Spleen (tissue), 11 donors: Measurements from ENCODE around the gene MEG3. TPM values are rescaled to one million over a fixed set of nuclear protein-coding genes. Genes with fewer than 3 reads are reported as not detected.

Experiments
- DNase-seq: peaks from one replicate; pipeline ENCODE4 v3.0.0-alpha.2; 2020
- H3K27ac ChIP-seq, 8 donors: fragments of 200-600 bp; sonication (generic) in 7 of 8; 1 replicate in 4 of 8; 2 replicates in 4 of 8; pipeline versions ENCODE4 v1.5.0 to v1.8.0; 2016 to 2021; ENCODE audit warnings: inconsistent platforms in 4 of 8, mild to moderate bottlenecking in 4 of 8, moderate library complexity in 1 of 8
- H3K27me3 ChIP-seq, 7 donors: fragments of 200-600 bp; sonication (generic) in 6 of 7; replicated peaks in 1 of 7; 1 replicate in 4 of 7; 2 replicates in 3 of 7; pipeline versions ENCODE4 v1.5.0 to v1.8.0; 2016 to 2021; ENCODE audit warnings: inconsistent platforms in 3 of 7, mild to moderate bottlenecking in 1 of 7
- H3K36me3 ChIP-seq, 6 donors: fragments of 200-600 bp; sonication (generic) in 5 of 6; 1 replicate in 4 of 6; 2 replicates in 2 of 6; pipeline versions ENCODE4 v1.5.0 to v1.8.0; 2016 to 2021; ENCODE audit warnings: inconsistent platforms in 2 of 6
- H3K4me1 ChIP-seq, 6 donors: fragments of 200-600 bp; sonication (generic) in 5 of 6; 1 replicate in 3 of 6; 2 replicates in 3 of 6; pipeline versions ENCODE4 v1.5.0 to v1.8.0; 2016 to 2021; ENCODE audit warnings: inconsistent platforms in 3 of 6
- H3K4me3 ChIP-seq, 8 donors: fragments of 200-600 bp; sonication (generic) in 7 of 8; 1 replicate in 4 of 8; 2 replicates in 4 of 8; pipeline versions ENCODE4 v1.5.0 to v1.8.0; 2016 to 2021; ENCODE audit warnings: inconsistent platforms in 4 of 8, mild to moderate bottlenecking in 4 of 8, moderate library complexity in 2 of 8
- H3K9me3 ChIP-seq, 8 donors: fragments of 200-600 bp; sonication (generic) in 7 of 8; 1 replicate in 4 of 8; 2 replicates in 4 of 8; pipeline versions ENCODE4 v1.5.0 to v1.8.0; 2016 to 2021; ENCODE audit warnings: inconsistent platforms in 4 of 8
- POLR2A ChIP-seq, 3 donors: fragments of 450-650 bp; IDR thresholded peaks; one replicate each; pipeline ENCODE4 v1.5.1; 2017; ENCODE audit warnings: antibody characterized with exemption in 3 of 3, mild to moderate bottlenecking in 1 of 3
- POLR2AphosphoS5 ChIP-seq, 3 donors: sonication (generic); formaldehyde crosslinking; IDR thresholded peaks; one replicate each; pipeline ENCODE4 v1.5.1; 2017; ENCODE audit warnings: antibody characterized with exemption in 3 of 3
- WGBS, 5 donors: extraction: QIAGEN DNeasy Blood & Tissue Kit in 3 of 5; methylation state at CpG; one replicate each; pipeline versions ENCODE4 v1.1.5 to v1.1.7; 2013 to 2018; 5-methylcytosine and 5-hydroxymethylcytosine counted together
- intact Hi-C: fragments of 100-400 bp; cut with DNase I; formaldehyde crosslinking; loops from one replicate; pipeline ENCODE4 v1.15.0; 2023; ENCODE audit warnings: low total_unique reads
- polyA plus RNA-seq, 3 donors: library from polyadenylated mRNA; stranded (reverse); fragments of 200-250 nt; gene quantifications; one replicate each; pipeline ENCODE4 v1.2.1, GENCODE V29; 2013
- total RNA-seq, 7 donors: library from RNA; depleted of rRNA in 3 of 7; stranded (reverse); fragments of >200 nt in 3 of 7; fragmentation: NEBNext Ultra II Directional in 4 of 7; extraction: Animal tissue kit (Norgen Biotek cat#: 25700) in 4 of 7; gene quantifications; one replicate each; pipeline versions ENCODE4 v1.1.0 to v1.2.1, GENCODE V29; 2016 to 2021
- TF ChIP-seq, protein P1 (sequence below), 11 experiments: fragments of 200-600 bp in 7 of 11; fragments of 450-650 bp in 4 of 11; sonication (generic) in 4 of 11; IDR thresholded peaks in 8 of 11; conservative IDR thresholded peaks in 3 of 11; 1 replicate in 7 of 11; 2 replicates in 4 of 11; pipeline versions ENCODE4 v1.4.0 to v1.8.0; 2016 to 2021; ENCODE audit warnings: antibody characterized with exemption in 11 of 11, inconsistent platforms in 4 of 11, mild to moderate bottlenecking in 1 of 11
- donor health status: healthy with polysubstance abuse.
- donor health status: DM: no; HTN: no; CAD: no; lungs with moderate emphysema.
- donor health status: DM: no; HTN: no; CAD: no.
- donor health status: Bipolar disorder and iron deficiency.
- donor health status: healthy.
- donor health status: DM: no; HTN: no; CAD: no.
- donor health status: DM: yes; HTN: yes; CAD: no.

Gene MEG3
- total and polyA plus RNA-seq, 10 donors, result 86.5 to 763 (median 187) TPM

DNA sequence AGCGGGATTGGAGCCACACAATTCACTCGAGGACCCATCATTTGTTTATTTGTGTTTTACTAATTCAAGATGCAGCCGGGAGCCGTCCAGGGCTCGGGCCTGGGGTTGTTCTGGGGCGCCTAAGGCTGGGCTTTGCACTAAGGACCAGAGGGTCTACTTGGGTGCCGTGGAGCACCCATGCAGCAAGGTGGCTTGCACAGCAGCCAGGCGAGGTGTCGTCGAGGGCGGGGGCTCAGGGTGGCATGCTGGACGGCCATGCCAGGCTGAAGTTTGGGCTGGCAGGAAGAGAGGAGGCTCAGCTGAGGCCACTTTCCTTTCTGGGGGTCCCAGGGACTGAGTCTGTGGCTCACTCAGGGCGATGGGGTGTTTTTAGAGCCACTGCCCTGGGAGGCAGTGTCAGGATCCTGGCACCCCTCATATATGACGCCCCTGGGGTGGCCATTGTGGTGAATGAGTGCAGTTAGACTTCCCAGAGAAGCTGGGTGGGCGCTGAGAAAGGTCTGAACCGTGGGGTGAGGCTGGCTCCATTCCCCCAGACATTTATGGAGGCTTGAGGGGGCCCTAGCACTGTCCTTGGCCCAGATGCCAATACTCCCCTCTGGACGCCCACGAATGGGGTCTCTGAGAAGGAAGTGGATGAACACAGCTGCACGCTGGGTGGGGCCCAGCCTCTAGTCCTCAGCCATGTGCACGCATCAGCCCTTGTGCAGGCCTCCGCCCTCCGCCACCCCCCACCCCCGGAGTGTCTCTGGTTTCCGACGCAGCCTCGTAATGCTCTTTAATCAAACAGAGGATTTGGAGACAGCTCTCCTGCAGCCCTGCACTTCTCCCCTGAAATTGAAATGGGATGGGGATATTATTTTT is 11.3 kb downstream of the MEG3 start:
- H3K9me3 ChIP-seq, result no peaks in the 10 kb centered on the region
- H3K4me3 ChIP-seq, result no peak overlapping the region
- no peak overlapping the region for H3K27ac ChIP-seq
- DNase-seq, result peak; percentile 61
- H3K36me3 ChIP-seq, result peaks cover 0 to 10% (median 0%) of the 10 kb centered on the region in 6 donors
- intact Hi-C loops, result no loop called here
- no peak for TF ChIP-seq POLR2A (IDR thresholded peaks at IDR 0.05)
- WGBS, 5 donors, result 82 to 92% (median 88%) methylated on average over 23 to 26 of the region's 26 CpGs
- H3K27me3 ChIP-seq, result peaks cover 0 to 16% (median 0%) of the 10 kb centered on the region in 7 donors
- no peaks in the 10 kb centered on the region for H3K4me1 ChIP-seq

DNA sequence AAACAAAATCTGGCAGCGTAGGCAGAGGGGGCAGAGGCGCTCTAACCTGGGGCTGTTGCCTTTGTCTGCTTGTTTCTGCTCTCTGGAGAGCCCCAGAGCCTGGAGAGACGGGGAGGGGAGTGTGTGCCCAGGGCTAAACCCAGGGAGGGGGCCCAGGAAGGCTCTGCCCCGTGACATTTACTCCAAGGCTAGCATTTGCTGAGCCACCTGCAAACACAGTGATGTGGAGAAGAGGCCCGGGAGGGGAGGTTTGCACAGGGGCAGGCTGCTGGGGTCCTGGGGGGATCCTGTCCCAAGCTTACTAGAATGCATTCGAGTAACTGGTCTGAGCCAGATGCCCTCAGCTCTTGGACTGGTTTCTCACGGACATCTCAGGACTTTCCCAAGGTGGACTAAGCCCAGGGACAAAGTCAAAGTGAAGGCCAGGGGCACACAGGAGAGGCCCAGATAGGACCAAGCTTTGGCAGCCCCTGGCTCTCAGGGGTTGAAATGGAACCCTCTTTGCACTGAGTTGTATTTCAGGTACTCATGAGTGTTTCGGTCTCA is 12.0 kb downstream of the MEG3 start:
- Histone ChIP-seq H3K27me3 (peaks cover 0 to 16% (median 0%) of the 10 kb centered on the region in 7 donors), H3K4me1 (peaks cover 0 to under 1% (median 0%) of the 10 kb centered on the region in 6 donors), H3K9me3 (no peaks in the 10 kb centered on the region), H3K4me3 (no peak overlapping the region), H3K36me3 (peaks cover 0 to 10% (median 0%) of the 10 kb centered on the region in 6 donors), H3K27ac (no peak overlapping the region)
- no peak for TF ChIP-seq POLR2A (IDR thresholded peaks at IDR 0.05)
- TF ChIP-seq, protein P1, sequence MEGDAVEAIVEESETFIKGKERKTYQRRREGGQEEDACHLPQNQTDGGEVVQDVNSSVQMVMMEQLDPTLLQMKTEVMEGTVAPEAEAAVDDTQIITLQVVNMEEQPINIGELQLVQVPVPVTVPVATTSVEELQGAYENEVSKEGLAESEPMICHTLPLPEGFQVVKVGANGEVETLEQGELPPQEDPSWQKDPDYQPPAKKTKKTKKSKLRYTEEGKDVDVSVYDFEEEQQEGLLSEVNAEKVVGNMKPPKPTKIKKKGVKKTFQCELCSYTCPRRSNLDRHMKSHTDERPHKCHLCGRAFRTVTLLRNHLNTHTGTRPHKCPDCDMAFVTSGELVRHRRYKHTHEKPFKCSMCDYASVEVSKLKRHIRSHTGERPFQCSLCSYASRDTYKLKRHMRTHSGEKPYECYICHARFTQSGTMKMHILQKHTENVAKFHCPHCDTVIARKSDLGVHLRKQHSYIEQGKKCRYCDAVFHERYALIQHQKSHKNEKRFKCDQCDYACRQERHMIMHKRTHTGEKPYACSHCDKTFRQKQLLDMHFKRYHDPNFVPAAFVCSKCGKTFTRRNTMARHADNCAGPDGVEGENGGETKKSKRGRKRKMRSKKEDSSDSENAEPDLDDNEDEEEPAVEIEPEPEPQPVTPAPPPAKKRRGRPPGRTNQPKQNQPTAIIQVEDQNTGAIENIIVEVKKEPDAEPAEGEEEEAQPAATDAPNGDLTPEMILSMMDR (IDR thresholded peaks at IDR 0.05 in 8 of 11, conservative IDR thresholded peaks at IDR 0.05 in 3 of 11), result no peak
- TF ChIP-seq POLR2AphosphoS5 (IDR thresholded peaks at IDR 0.05), result no peak
- WGBS, 5 donors, result 79 to 92% (median 87%) methylated on average over 7 to 8 of the region's 8 CpGs
- DNase-seq, result peak; percentile 42
- intact Hi-C loops, result no loop called here

DNA sequence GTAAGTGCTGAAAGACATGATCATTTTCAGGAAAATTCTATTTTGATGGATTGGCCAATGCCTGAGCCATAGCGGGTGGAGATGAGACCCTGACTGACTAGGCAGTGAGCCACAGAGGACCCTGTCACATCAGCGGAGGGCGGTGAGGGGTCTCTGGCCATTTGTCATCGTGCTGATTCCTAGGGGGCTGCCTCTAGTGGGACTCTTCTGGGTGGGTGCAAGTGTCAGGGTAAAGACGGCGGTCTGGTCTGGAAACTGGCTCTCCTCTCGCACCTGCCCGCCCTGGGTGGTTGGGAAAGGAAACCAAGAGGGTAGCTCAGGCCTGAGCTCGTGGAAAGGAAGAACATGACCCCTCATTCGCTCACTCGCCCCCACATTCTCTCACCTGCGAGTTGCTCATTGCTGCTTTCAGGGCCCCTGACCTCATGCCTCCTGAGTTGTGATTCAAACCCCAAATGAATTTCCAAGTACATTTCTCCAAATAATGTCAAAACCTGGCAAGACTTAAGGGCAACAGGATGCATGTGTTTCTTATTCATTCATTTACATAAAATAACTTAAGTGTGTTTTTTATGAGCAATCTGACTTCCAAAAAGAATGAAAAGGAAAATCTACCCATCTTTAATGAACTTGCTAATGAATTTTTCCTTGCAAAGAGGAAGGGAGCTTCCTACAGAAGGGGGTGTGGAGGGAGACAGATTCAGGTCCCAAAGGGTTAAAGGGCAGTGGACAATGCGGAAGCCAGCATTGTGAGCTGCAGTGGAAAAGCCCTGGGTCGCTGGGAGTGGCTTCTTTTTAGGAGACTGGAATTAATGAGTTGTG is 12.8 kb downstream of the MEG3 start:
- intact Hi-C loops, result no loop called here
- Histone ChIP-seq H3K27ac (no peak overlapping the region), H3K27me3 (peaks cover 0 to 16% (median 0%) of the 10 kb centered on the region in 7 donors), H3K9me3 (no peaks in the 10 kb centered on the region), H3K36me3 (peaks cover 0 to 10% (median 0%) of the 10 kb centered on the region in 6 donors), H3K4me1 (peaks cover 0 to 4% (median 0%) of the 10 kb centered on the region in 6 donors), H3K4me3 (no peak overlapping the region)
- no peak for TF ChIP-seq POLR2A (IDR thresholded peaks at IDR 0.05)
- TF ChIP-seq POLR2AphosphoS5 (IDR thresholded peaks at IDR 0.05), result no peak
- TF ChIP-seq, protein P1 (IDR thresholded peaks at IDR 0.05 in 8 of 11, conservative IDR thresholded peaks at IDR 0.05 in 3 of 11), result no peak
- DNase-seq, result peak; percentile 44
- WGBS, 5 donors, result 79 to 90% (median 84%) methylated on average over 14 of the region's 14 CpGs

DNA sequence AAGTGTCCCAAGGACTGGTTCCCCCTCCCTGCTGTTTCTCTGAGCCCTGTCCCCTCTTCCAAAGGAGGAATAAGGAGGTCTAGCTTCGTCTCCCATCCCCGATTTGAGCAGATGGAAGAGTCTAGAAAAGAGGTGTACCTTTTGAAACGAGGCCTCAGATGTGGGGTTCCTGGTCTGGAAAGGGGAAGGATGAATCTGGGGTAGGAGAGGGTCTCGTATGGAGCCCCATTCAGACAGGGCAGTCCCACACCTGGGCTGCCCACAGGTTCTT is 13.3 kb downstream of the MEG3 start:
- peaks cover 0 to 10% (median 0%) of the 10 kb centered on the region in 6 donors for H3K36me3 ChIP-seq
- no peak for TF ChIP-seq POLR2AphosphoS5 (IDR thresholded peaks at IDR 0.05)
- TF ChIP-seq, protein P1 (IDR thresholded peaks at IDR 0.05 in 8 of 11, conservative IDR thresholded peaks at IDR 0.05 in 3 of 11), result no peak
- no peak for TF ChIP-seq POLR2A (IDR thresholded peaks at IDR 0.05)
- peaks cover 0 to 4% (median 0%) of the 10 kb centered on the region in 6 donors for H3K4me1 ChIP-seq
- H3K9me3 ChIP-seq, result no peaks in the 10 kb centered on the region
- intact Hi-C loops, result no loop called here
- no peak overlapping the region for H3K4me3 ChIP-seq
- DNase-seq, result no peak
- peaks cover 0 to 16% (median 0%) of the 10 kb centered on the region in 7 donors for H3K27me3 ChIP-seq
- 49 to 72% (median 66%) methylated on average over 4 of the region's 4 CpGs for WGBS, 5 donors
- H3K27ac ChIP-seq, result no peak overlapping the region
